Thyroid gland (tissue), 4 donors: ENCODE data around the gene APOC4. TPM values are rescaled to one million over a fixed set of nuclear protein-coding genes. Genes with fewer than 3 reads are reported as not detected.
"Not testable (repeated sequence)": the region's sequence is repeated elsewhere in the genome, so short reads cannot be mapped to it uniquely, and the experiment has no call there.

Experiments used
- DNase-seq, 2 donors: peaks; one replicate each; pipeline ENCODE4 v3.0.0-alpha.2; 2019
- H3K27ac ChIP-seq, 3 donors: fragments of 200-600 bp; sonication (generic); 1 replicate in 2 of 3; 2 replicates in 1 of 3; pipeline ENCODE4 v1.5.1; 2016 to 2019; ENCODE audit warnings: mild to moderate bottlenecking in 1 of 3, moderate library complexity in 1 of 3
- H3K27me3 ChIP-seq: fragments of 200-600 bp; sonication (generic); one replicate; pipeline ENCODE4 v1.5.1; 2019
- H3K36me3 ChIP-seq, 2 donors: fragments of 200-600 bp; sonication (generic); one replicate each; pipeline ENCODE4 v1.5.1; 2016 to 2019
- H3K4me1 ChIP-seq, 2 donors: fragments of 200-600 bp; sonication (generic); one replicate each; pipeline ENCODE4 v1.5.1; 2017 to 2019
- H3K4me3 ChIP-seq, 3 donors: fragments of 200-600 bp; sonication (generic); replicated peaks in 1 of 3; 1 replicate in 2 of 3; 2 replicates in 1 of 3; pipeline ENCODE4 v1.5.1; 2016; ENCODE audit warnings: mild to moderate bottlenecking in 1 of 3
- H3K9me3 ChIP-seq: fragments of 200-600 bp; sonication (generic); one replicate; pipeline ENCODE4 v1.5.1; 2017
- CTCF ChIP-seq, 6 experiments: fragments of 200-600 bp in 3 of 6; fragments of 450-650 bp in 3 of 6; sonication (generic) in 3 of 6; IDR thresholded peaks; one replicate each; pipeline ENCODE4 v1.5.1; 2016 to 2019; ENCODE audit warnings: antibody characterized with exemption in 6 of 6, mild to moderate bottlenecking in 2 of 6, inconsistent platforms in 1 of 6, moderate library complexity in 1 of 6
- POLR2A ChIP-seq, 2 donors: fragments of 450-650 bp; IDR thresholded peaks; one replicate each; pipeline ENCODE4 v1.6.1; 2017; ENCODE audit warnings: antibody characterized with exemption in 2 of 2, mild to moderate bottlenecking in 2 of 2, moderate library complexity in 1 of 2
- WGBS, 2 donors: methylation state at CpG; one replicate each; pipeline ENCODE4 v1.1.5; 2017; 5-methylcytosine and 5-hydroxymethylcytosine counted together
- intact Hi-C: fragments of 100-400 bp; cut with DNase I; formaldehyde crosslinking; loops from one replicate; pipeline ENCODE4 v1.15.1; 2023
- total RNA-seq, 4 donors: library from RNA; depleted of rRNA; stranded (reverse); fragments of >200 nt; gene quantifications; one replicate each; pipeline ENCODE4 v1.2.3, GENCODE V29; 2016

APOC4 gene
- total RNA-seq, 4 donors from 2014 or later: not detected

GRCh38 chr19:44969437-44969836, 27.4 kb downstream of the APOC4 start:
- TF ChIP-seq POLR2A (IDR thresholded peaks at IDR 0.05): no peak
- no peak for TF ChIP-seq CTCF (IDR thresholded peaks at IDR 0.05)
- no peak for DNase-seq
- WGBS, 2 donors: 95 to 99% methylated on average over 5 of the region's 5 CpGs
- no peak overlapping the region for H3K4me3 ChIP-seq
- H3K4me1 ChIP-seq: no peaks in the 10 kb centered on the region
- no peaks in the 10 kb centered on the region for H3K9me3 ChIP-seq
- no peaks in the 10 kb centered on the region for H3K27me3 ChIP-seq
- H3K27ac ChIP-seq: no peak overlapping the region
- intact Hi-C loops: no loop called here
- H3K36me3 ChIP-seq: peaks cover 14 to 23% of the 10 kb centered on the region in 2 donors

DNA sequence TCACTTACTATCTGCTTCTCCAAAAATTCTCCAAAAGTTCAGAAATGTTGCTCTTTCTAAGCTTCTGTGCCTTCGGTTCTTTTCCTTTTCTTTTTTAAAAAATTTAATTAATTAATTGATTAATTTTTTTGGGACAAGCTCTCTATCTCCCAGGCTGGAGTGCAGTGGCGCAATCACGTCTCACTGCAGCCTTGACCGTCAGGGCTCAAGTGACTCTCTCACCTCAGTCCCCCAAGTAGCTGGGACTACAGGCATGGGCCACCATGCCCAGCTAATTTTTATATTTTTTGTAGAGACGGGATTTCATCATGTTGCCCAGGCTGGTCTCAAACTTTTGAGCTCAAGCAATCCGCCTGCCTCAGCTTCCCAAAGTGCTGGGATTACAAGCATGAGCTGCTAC, 29.4 kb downstream of the APOC4 start:
- H3K27me3 ChIP-seq, intact Hi-C loops: not testable (repeated sequence)
- H3K36me3 ChIP-seq: peaks cover 25 to 31% of the 10 kb centered on the region in 2 donors

DNA sequence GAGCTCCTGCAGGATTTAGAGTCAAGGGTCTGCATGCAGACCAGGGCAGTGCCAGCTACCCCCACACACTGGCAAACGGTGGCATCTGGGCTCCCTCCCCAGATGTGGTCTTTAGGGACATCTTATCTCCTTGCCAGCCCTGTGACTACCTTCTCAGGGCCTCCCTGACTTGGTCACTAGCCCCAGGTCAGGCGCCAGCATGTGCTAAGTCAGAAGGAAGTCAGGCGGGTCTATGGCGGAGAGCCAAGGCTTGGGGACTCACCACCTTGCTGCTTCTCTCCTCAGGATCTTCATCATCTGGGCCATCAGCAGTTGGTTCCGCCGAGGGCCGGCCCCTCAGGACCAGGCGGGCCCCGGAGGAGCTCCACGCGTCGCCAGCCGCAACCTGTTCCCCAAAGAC, 30.8 kb downstream of the APOC4 start:
- no peak overlapping the region for H3K4me3 ChIP-seq
- no peak for TF ChIP-seq CTCF (IDR thresholded peaks at IDR 0.05)
- no peak for TF ChIP-seq POLR2A (IDR thresholded peaks at IDR 0.05)
- peaks cover 39 to 45% of the 10 kb centered on the region in 2 donors for H3K36me3 ChIP-seq

More for the DNA sequence above, 29.4 kb downstream of the APOC4 start:
- H3K4me3 ChIP-seq, DNase-seq, H3K4me1 ChIP-seq, H3K27ac ChIP-seq, H3K9me3 ChIP-seq: not testable (repeated sequence)
- 87 to 94% methylated on average over 6 of the region's 6 CpGs for WGBS, 2 donors

DNA sequence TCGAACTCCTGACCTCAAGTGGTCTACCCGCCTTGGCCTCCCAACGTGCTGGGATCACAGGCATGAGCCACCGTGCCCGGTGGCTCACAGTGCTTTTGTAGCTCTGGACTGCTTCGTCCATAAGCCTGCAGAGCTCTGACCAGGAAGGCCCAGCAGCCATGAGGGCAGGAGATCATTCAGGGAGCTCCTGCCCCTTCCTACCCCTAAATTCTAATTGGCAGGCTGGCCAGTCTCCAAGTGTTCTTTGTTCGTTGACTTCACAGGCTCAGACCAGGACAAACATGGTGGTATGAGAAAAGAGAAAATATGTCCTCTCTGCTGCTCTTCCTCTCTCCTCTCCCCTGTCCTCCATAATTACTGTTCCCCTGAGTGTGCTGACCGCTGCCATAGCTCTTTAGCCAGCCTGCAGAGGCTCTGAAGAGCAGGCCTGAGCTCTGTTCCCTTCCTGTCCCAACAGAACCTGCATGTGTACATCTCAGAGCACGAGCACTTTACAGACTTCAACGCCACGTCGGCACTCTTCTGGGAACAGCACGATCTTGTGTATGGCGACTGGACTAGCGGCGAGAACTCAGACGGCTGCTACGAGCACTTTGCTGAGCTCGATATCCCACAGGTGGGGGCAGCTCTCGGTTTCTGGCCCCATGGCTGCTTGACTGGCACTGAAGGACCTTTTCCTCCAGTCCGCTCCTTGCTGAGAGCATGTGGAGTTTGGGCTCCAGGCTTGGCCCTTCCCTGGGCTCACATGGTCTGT, 32.1 kb downstream of the APOC4 start:
- intact Hi-C loops: no loop called here
- Histone ChIP-seq H3K9me3 (no peaks in the 10 kb centered on the region), H3K4me1 (no peaks in the 10 kb centered on the region), H3K27ac (no peak overlapping the region), H3K4me3 (no peak overlapping the region), H3K36me3 (peaks cover 50 to 58% of the 10 kb centered on the region in 2 donors), H3K27me3 (no peaks in the 10 kb centered on the region)
- DNase-seq: no peak
- no peak for TF ChIP-seq POLR2A (IDR thresholded peaks at IDR 0.05)
- no peak for TF ChIP-seq CTCF (IDR thresholded peaks at IDR 0.05)
- WGBS, 2 donors: 96% methylated on average over 19 to 20 of the region's 21 CpGs

More for the DNA sequence above, 30.8 kb downstream of the APOC4 start:
- Histone ChIP-seq H3K27ac (no peak overlapping the region), H3K9me3 (no peaks in the 10 kb centered on the region), H3K27me3 (no peaks in the 10 kb centered on the region), H3K4me1 (no peaks in the 10 kb centered on the region)
- intact Hi-C loops: no loop called here
- no peak for DNase-seq
- WGBS, 2 donors: 95 to 99% methylated on average over 12 to 13 of the region's 13 CpGs

GRCh38 chr19:44974857-44975256, 32.8 kb downstream of the APOC4 start:
- H3K27me3 ChIP-seq: no peaks in the 10 kb centered on the region
- intact Hi-C loops: no loop called here
- no peaks in the 10 kb centered on the region for H3K9me3 ChIP-seq
- DNase-seq: no peak
- H3K4me1 ChIP-seq: no peaks in the 10 kb centered on the region
- TF ChIP-seq POLR2A (IDR thresholded peaks at IDR 0.05) (no peak), CTCF (IDR thresholded peaks at IDR 0.05) (no peak)
- no peak overlapping the region for H3K27ac ChIP-seq
- H3K36me3 ChIP-seq: peaks cover 55 to 65% of the 10 kb centered on the region in 2 donors
- 97 to 98% methylated on average over 5 of the region's 5 CpGs for WGBS, 2 donors
- no peak overlapping the region for H3K4me3 ChIP-seq
